CD4-positive, alpha-beta T cell treated with Interleukin-6 for 4 hours (primary cell): ENCODE results near the gene SNX20.

Experiments used
- DNase-seq: peaks from one replicate; pipeline ENCODE4 v3.0.0-alpha.2; 2020; ENCODE audit warnings: mixed read lengths

The SNX20 gene

GRCh38 chr16:50702725-50703124 lies 21.6 kb upstream of the SNX20 start:
- no peak for DNase-seq

GRCh38 chr16:50699326-50700159 lies 18.4 kb upstream of the SNX20 start:
- DNase-seq, result peak; percentile 57

- peak; percentile 39 for DNase-seq
Measured at GRCh38 chr16:50697881-50698767, 17.0 kb upstream of the SNX20 start.

- no peak for DNase-seq
Measured at GRCh38 chr16:50697421-50697715, 16.3 kb upstream of the SNX20 start.

- DNase-seq, result peak; percentile 68
Measured at GRCh38 chr16:50696575-50697420, 15.7 kb upstream of the SNX20 start.

GRCh38 chr16:50696126-50696525 lies 15.0 kb upstream of the SNX20 start:
- no peak for DNase-seq

GRCh38 chr16:50695017-50696000 lies 14.2 kb upstream of the SNX20 start:
- DNase-seq, result no peak

- DNase-seq, result no peak
Measured at GRCh38 chr16:50694206-50694605, 13.1 kb upstream of the SNX20 start.

GRCh38 chr16:50692999-50693781 lies 12.1 kb upstream of the SNX20 start, which contains the start of gene NOD2:
NOD2 (plus strand) TSS chr16:50693606; CDS start chr16:50699496, 5,890 bp downstream.
- DNase-seq, result peak; percentile 62

GRCh38 chr16:50692644-50692998 lies 11.5 kb upstream of the SNX20 start:
- DNase-seq, result no peak

GRCh38 chr16:50690177-50690576 lies 9.1 kb upstream of the SNX20 start:
- DNase-seq, result no peak

GRCh38 chr16:50688867-50689266 lies 7.8 kb upstream of the SNX20 start:
- no peak for DNase-seq

- DNase-seq, result no peak
Measured at GRCh38 chr16:50688083-50688482, 7.0 kb upstream of the SNX20 start.

- DNase-seq, result peak; percentile 37
Measured at GRCh38 chr16:50685462-50686063, 4.5 kb upstream of the SNX20 start.

- DNase-seq, result peak; percentile 46
Measured at GRCh38 chr16:50684823-50685461, 3.8 kb upstream of the SNX20 start.

GRCh38 chr16:50683689-50684374 lies 2.7 kb upstream of the SNX20 start:
- DNase-seq, result peak; percentile 61

GRCh38 chr16:50680556-50680893 lies 587 bp downstream of the SNX20 start:
- no peak for DNase-seq

- DNase-seq, result no peak
Measured at GRCh38 chr16:50679676-50680555, 1.2 kb downstream of the SNX20 start.
